Ascending aorta (tissue), 2 donors: ENCODE data around the gene FHOD3. TPM values are rescaled to one million over a fixed set of nuclear protein-coding genes. Genes with fewer than 3 reads are reported as not detected.

Source experiments
- DNase-seq, 2 donors: peaks; one replicate each; pipeline ENCODE4 v3.0.0-alpha.2; 2019; ENCODE audit warnings: low spot score in 2 of 2
- H3K27ac ChIP-seq, 2 donors: fragments of 200-600 bp; sonication (generic); one replicate each; pipeline ENCODE4 v1.5.1; 2016 to 2017; ENCODE audit warnings: mild to moderate bottlenecking in 1 of 2
- H3K27me3 ChIP-seq: fragments of 200-600 bp; sonication (generic); one replicate; pipeline ENCODE4 v1.5.1; 2017
- H3K36me3 ChIP-seq, 2 donors: fragments of 200-600 bp; sonication (generic); one replicate each; pipeline ENCODE4 v1.5.1; 2016
- H3K4me1 ChIP-seq, 2 donors: fragments of 200-600 bp; sonication (generic); one replicate each; pipeline ENCODE4 v1.5.1; 2016 to 2017; ENCODE audit warnings: mild to moderate bottlenecking in 1 of 2
- H3K4me3 ChIP-seq, 2 donors: fragments of 200-600 bp; sonication (generic); one replicate each; pipeline ENCODE4 v1.5.1; 2016 to 2017; ENCODE audit warnings: mild to moderate bottlenecking in 1 of 2
- H3K9me3 ChIP-seq, 2 donors: fragments of 200-600 bp; sonication (generic); one replicate each; pipeline ENCODE4 v1.5.1; 2016
- intact Hi-C: fragments of 100-400 bp; cut with DNase I; formaldehyde crosslinking; loops from one replicate; pipeline ENCODE4 v1.15.1; 2023
- total RNA-seq: library from RNA; depleted of rRNA; stranded (reverse); fragments of >200 nt; gene quantifications from one replicate; pipeline ENCODE4 v1.1.0, GENCODE V29; 2016
- TF ChIP-seq, protein P1 (sequence below), 3 experiments: fragments of 200-600 bp in 2 of 3; fragments of 450-650 bp in 1 of 3; sonication (generic) in 2 of 3; IDR thresholded peaks; one replicate each; pipeline ENCODE4 v1.5.1; 2016 to 2019; ENCODE audit warnings: antibody characterized with exemption in 3 of 3, mild to moderate bottlenecking in 1 of 3, moderate library complexity in 1 of 3

Gene FHOD3
- total RNA-seq, 1 donor from 2014 or later, result 12.7 TPM

DNA sequence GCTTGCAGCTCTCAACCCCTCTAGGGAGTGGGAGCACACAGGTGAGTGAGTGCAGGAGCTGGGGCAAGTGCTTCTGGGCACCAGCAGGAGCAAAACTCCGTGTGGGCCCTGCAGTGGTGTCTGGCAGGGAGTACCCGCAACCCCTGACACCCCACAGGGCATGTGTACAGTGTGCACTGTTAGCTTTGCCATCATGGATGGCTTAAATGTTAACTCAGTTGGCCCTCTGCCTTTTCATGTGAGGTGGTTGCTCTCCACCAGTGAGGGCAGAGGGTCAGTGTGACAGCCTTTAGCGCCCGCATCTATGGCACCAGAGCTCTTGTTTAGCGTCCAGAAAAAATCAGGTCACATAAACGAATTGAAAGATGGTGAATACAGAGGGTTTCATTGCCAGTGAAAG, 438.6 kb downstream of the FHOD3 start:
- Histone ChIP-seq H3K27me3 (no peaks in the 10 kb centered on the region), H3K36me3 (peaks cover 0 to 33% of the 10 kb centered on the region in 2 donors), H3K27ac (no peak overlapping the region), H3K4me3 (no peak overlapping the region), H3K9me3 (no peaks in the 10 kb centered on the region), H3K4me1 (no peaks in the 10 kb centered on the region)
- TF ChIP-seq, protein P1, sequence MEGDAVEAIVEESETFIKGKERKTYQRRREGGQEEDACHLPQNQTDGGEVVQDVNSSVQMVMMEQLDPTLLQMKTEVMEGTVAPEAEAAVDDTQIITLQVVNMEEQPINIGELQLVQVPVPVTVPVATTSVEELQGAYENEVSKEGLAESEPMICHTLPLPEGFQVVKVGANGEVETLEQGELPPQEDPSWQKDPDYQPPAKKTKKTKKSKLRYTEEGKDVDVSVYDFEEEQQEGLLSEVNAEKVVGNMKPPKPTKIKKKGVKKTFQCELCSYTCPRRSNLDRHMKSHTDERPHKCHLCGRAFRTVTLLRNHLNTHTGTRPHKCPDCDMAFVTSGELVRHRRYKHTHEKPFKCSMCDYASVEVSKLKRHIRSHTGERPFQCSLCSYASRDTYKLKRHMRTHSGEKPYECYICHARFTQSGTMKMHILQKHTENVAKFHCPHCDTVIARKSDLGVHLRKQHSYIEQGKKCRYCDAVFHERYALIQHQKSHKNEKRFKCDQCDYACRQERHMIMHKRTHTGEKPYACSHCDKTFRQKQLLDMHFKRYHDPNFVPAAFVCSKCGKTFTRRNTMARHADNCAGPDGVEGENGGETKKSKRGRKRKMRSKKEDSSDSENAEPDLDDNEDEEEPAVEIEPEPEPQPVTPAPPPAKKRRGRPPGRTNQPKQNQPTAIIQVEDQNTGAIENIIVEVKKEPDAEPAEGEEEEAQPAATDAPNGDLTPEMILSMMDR (IDR thresholded peaks at IDR 0.05), result no peak
- intact Hi-C loops, result no loop called here
- no peak for DNase-seq

DNA sequence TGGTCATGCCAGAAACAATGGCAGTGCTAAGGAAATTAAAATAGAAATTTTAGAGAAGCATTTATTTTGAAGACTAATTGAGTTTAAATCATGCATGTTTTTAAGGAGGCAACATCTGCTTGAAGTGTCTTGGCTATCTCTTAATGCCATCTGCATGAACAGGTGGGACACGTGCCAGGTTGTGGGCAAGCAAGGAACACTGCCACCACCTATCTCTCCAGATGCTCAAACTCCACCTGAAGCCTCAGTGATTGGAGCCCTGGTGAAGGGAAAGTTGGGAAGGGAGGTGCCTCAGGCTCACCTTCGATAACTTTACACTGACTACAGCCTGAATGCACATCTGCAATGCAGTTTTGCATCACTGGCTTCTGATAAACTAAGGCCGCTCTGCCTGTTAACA, 439.8 kb downstream of the FHOD3 start:
- H3K4me3 ChIP-seq, result no peak overlapping the region
- no peaks in the 10 kb centered on the region for H3K9me3 ChIP-seq
- DNase-seq, result no peak
- H3K4me1 ChIP-seq, result no peaks in the 10 kb centered on the region
- no peak overlapping the region for H3K27ac ChIP-seq
- intact Hi-C loops, result no loop called here
- TF ChIP-seq, protein P1 (IDR thresholded peaks at IDR 0.05), result no peak
- no peaks in the 10 kb centered on the region for H3K27me3 ChIP-seq
- H3K36me3 ChIP-seq, result peaks cover 0 to 29% of the 10 kb centered on the region in 2 donors

DNA sequence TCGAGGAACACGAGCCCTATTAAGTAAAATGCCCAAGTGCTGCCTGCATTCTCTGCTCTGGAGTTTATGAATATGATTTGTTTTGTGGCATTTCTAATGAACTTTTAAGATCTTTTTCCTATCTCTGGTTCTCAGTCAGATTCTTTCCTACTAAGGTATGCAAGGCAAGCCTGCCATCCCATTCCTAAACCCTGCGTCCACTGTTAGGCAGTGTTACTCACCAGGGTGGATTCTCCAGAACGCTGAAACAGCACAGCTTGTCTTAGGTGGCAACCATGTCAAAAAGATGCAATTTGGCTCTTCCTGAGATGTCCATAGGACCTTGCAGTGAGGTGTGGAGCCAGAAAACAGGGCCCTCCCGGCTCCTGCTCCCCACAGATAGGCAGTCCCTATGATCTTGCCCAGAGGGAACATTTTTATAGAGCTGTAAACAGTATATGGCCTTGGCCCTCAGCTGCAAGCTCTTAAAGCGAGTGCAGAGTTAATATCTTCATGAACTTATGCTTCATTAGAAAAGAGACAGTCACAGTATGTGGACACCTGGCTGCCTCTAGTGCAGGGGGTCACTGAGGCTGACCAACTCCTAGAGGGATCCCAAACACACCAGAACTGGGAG, 446.9 kb downstream of the FHOD3 start:
- Histone ChIP-seq H3K4me1 (no peaks in the 10 kb centered on the region), H3K27ac (no peak overlapping the region), H3K9me3 (no peaks in the 10 kb centered on the region), H3K27me3 (no peaks in the 10 kb centered on the region), H3K36me3 (peaks cover 7 to 28% of the 10 kb centered on the region in 2 donors), H3K4me3 (no peak overlapping the region)
- TF ChIP-seq, protein P1 (IDR thresholded peaks at IDR 0.05), result no peak
- intact Hi-C loops, result no loop called here
- no peak for DNase-seq

DNA sequence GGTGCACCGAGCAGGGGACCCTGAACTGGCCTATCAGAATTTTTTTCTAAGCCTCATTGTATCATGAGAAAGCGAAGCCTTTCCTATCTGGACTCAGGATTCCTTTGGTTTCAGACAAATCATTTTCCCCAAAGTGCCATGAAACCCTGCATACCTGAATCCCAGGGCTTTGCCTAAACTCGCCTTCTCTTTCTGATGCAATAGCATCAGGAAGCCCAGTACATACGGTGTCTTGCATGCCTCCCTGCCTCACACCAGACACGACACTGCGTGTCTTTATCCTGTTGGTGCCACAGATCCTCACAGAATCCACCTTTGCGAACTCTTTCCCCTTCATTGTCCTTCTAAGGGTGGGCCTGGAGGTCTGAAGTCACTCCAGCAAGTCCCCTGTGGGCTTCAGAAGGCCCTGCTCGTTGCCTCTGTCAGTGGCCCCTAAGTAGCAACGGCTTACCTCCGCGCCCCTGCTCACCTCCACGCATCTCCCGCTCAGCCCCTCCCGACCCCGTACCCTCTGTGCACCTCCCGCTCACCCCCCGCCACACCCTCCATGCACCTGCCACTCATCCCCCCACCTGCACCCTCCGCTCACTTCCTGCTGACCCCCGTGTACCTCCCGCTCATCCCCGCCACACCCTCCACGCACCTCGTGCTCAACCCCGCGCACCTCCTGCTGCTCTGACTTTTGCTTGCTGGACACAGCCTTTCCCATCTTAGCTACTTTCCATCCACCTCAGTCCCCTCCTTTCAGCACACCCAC, 447.9 kb downstream of the FHOD3 start:
- Histone ChIP-seq H3K9me3 (no peaks in the 10 kb centered on the region), H3K36me3 (peaks cover 7 to 28% of the 10 kb centered on the region in 2 donors), H3K4me3 (no peak overlapping the region), H3K27me3 (no peaks in the 10 kb centered on the region), H3K27ac (no peak overlapping the region), H3K4me1 (no peaks in the 10 kb centered on the region)
- DNase-seq, result no peak
- TF ChIP-seq, protein P1 (IDR thresholded peaks at IDR 0.05), result no peak
- intact Hi-C loops, result no loop called here

DNA sequence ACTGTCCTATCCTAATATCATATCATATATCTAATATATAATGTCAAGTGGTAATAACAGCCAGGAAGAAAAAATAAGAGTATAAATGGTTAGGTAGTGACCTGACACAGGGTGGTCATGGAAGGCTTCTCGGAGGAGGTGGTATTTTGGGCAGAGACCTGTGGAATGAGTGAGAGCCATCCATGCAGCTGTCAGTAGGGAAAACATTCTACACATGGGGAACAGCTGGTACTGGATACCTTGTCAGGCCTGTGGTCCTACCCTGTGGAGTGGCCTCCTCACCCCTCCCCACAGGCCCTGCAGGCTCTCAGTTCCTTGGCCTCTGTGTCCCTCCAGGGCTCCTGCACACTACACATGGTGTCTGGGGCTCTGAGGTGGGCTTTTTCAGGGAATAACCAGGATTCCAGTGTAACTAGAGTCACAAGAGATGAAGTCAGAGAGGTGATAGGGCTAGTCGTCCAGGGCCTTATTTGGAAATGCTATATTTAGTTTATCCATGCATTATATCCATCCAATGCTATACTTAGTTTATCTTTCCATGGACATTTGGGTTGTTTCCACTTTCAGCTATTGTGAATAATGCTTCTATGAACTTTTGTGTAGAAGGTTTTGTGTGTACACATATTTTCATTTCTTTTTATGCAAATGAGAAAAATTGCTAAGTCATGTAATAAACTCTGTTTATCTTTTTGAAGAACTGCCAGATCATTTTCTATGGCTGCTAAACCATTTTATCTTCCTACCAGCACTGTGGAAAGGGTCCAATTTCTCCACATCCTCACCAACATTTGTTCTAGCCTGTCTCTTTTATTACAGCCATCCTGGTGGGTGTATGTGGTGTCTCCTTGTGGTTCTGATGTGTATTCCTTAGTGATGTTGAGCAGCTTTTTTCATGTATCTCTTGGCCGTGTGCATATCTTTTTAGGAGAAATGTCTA, 455.7 kb downstream of the FHOD3 start:
- intact Hi-C loops, result no loop called here

More for the DNA sequence above, 455.7 kb downstream of the FHOD3 start:
- Histone ChIP-seq H3K4me3 (no peak overlapping the region), H3K27me3 (no peaks in the 10 kb centered on the region), H3K4me1 (peaks cover 0 to 4% of the 10 kb centered on the region in 2 donors), H3K27ac (peak overlapping the region; percentile 12 to 19), H3K36me3 (no peaks in the 10 kb centered on the region), H3K9me3 (no peaks in the 10 kb centered on the region)
- no peak for DNase-seq
- TF ChIP-seq, protein P1 (IDR thresholded peaks at IDR 0.05), result no peak
